ENCODE measurements around the gene PAX8. TPM values are rescaled to one million over a fixed set of nuclear protein-coding genes. Genes with fewer than 3 reads are reported as not detected.

The PAX8 gene
- total RNA-seq, 2 donors from 2014 or later, result 0.13 to 1.9 TPM

DNA sequence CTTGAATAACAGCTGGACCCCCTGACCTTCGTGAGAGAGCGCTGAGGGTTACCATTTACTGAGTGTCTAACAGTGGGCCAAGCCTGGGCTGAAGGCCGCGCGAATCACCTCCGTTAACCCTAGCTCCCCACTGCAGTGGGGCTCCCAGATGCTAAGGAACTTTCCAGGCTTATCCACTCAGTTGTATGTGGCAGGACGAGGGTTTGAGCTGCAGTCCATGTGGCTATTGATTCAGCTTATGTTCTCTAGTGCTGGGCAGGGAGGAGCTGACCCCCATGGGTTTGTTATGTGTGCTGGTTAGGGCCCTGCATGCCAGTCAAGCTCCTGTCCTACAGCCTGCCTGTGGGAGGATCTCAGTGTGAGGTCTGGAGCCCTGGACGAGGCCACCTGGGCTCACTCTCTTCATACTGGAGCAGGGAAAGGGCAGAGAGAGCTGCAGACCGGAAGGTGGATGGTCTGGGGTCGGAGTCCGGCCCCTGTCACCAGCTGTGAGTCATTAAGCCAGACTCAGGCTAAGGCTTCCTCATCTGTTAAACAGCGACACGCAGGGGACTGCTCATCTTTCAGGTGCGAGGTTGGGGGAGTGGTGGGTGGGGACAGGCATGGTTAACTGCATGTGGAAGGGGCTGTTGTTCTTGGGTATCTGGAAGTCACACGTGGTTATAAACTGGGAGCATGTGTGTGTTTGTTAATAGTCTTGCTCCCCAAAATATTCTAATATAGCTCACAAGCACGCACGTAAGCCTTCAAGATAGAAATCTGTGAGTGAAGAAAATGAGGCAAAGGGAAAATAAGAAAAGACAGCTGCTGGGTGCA, 98.4 kb downstream of the PAX8 start:
- intact Hi-C loops (cut with DNase I), result no loop called here
- no peak for DNase-seq
- ATAC-seq, result no peak

GRCh38 chr2:113179446-113180045, 99.2 kb downstream of the PAX8 start:
- no peak for ATAC-seq
- no peak for DNase-seq
- intact Hi-C loops (cut with DNase I), result no loop called here

DNA sequence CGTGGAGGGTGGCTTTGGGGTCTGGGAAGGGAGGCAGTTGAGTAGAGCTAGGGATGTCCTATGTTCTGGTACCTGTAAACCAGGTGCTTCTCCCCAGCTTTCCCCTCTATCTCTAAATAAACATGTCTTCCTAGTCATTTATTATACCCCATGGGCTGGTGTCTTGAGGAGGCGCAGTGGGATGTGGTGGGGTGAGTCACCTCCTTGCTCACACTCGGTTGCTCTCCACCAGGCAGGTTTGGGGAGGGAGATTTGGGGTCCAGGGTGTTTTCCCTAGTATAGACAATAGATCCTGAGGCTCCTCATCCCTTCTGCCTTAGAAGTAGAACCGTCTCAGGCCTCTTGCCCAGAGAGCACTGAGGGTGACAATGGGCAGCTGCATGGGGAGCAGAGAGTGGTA, 99.8 kb downstream of the PAX8 start:
- ATAC-seq (no peak), DNase-seq (no peak)
- intact Hi-C loops (cut with DNase I), result no loop called here

DNA sequence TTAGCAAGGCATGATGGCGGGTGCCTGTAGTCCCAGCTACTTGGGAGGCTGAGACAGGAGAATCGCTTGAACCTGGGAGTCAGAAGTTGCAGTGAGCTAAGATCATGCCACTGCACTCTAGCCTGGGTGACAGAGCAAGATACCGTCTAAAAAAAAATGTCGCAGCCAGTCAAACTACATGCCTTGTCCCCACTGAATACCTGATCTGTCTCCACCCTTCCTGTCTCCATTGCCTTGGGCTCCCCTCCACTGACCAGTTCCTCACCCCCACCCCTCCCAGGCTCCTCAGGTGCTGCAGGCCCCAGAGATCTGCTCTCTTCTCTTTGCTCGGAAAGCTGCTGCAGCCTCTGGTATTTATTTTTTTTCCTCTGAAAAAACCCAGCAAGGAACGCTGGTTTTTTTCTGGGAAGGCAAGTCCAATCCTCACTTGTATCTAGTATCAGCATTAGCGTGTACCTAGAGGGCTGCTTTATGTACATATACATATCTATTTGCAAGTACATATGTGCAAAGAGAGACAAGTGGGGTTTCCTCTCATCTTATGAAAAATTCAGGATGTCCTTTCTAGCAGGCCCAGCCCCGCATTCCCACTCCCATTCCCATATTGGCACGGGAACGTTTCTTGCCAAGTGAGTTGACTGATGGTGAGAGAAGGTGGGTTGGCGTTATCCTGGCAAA, 100.5 kb downstream of the PAX8 start:
- ATAC-seq, result no peak
- intact Hi-C loops (cut with DNase I), result no loop called here
- no peak for DNase-seq

DNA sequence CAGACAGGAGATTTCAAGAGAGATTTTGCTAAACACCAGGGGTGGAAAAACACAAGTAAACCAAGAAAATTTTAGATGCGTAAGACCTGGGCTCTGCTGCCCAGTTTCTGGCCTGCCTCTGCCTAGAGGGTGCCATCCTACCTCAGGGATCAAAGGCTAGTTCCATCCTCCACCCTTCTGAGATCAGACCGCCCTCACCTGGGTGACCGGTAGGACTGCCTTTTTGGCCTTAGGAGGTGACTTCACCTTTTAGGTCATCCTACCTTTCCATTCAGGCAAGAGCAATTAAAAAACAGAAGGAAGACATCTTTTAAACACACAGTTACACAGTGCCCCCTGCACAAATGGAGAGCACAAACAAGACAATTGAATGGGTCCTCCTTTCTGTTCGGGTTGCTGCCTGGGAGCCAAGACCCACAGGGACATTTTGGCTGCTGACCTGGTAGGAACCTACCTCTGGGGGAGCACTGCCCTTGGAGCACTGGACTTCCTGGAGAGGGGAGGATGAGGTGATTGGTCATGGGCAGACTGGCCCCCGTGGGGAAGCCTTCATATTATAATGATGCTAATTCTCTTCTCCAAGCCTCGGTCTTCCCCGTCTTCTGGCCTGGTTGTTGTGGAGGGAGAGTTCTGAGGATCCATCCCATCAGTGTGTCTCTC, 101.9 kb downstream of the PAX8 start:
- intact Hi-C loops (cut with DNase I), result no loop called here
- no peak for DNase-seq
- no peak for ATAC-seq

DNA sequence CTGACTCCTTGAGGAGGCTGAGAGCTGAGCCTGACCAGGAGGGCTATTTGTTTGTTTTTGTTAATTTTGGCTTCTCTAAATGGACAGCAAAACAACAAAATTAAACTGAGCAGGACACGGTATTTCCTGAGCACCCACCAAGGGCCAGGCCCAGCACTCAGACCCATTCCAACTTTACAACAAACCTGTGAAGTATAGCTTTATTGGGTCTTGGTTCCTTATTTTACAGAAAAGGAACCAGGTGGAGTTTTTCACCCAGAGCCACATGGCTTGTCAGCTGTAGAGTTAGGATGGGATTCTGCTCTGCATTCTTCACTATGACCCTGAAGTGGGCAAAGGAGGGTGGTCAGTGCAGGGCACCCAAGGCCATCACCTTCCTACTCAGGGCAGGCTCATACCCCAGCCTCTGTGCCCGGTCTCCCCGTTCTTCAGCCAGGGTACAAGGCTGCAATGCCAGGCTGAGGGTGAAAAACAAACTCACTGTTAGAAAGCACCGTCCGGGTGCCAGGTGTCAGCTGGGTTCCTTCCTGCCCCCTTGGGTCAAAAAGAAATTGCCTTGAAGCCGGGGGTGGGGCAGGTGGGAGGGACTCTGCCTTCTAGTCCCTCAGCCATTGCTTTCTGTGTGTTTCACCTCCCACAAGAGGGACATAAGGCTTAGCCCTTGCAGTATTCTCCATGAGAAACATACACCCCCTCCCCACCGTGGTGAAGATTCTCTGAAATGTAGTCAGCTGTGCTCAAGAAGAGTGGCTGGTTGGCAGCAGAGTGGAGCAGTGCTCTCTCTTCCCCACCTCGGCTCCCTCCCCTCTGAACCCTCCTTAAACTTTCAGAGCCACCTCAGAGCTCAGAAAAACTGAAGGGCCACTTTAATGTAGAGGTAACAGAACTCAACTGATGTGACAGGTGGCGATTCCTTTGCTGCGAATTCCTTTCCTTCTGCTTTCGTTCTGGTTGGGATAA, 102.7 kb downstream of the PAX8 start:
- no peak for DNase-seq
- intact Hi-C loops (cut with DNase I), result no loop called here
- no peak for ATAC-seq

GRCh38 chr2:113175042-113175628, 103.6 kb downstream of the PAX8 start:
- DNase-seq, result no peak
- intact Hi-C loops (cut with DNase I), result no loop called here
- peak; percentile 39 to 53 for ATAC-seq

DNA sequence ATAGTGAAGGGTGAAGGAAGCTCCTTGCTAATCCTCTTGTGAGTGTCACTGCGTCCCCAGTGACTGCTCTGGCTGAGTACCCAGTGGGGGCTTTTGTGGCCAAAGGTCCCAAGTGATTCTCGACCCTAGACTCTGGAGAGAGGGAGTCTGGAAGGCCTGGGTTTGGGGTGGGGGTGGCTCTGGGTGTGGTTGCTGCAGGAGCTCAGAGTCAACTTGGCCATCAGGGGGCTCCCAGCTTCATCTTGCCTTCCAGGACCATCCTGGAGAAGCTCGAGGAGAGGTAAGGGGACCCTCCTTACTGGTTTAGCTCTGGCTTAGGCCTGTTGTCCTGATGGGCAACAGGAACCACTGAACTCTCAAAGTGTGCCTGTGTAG, 104.4 kb downstream of the PAX8 start:
- intact Hi-C loops (cut with DNase I), result no loop called here
- no peak for ATAC-seq
- no peak for DNase-seq

DNA sequence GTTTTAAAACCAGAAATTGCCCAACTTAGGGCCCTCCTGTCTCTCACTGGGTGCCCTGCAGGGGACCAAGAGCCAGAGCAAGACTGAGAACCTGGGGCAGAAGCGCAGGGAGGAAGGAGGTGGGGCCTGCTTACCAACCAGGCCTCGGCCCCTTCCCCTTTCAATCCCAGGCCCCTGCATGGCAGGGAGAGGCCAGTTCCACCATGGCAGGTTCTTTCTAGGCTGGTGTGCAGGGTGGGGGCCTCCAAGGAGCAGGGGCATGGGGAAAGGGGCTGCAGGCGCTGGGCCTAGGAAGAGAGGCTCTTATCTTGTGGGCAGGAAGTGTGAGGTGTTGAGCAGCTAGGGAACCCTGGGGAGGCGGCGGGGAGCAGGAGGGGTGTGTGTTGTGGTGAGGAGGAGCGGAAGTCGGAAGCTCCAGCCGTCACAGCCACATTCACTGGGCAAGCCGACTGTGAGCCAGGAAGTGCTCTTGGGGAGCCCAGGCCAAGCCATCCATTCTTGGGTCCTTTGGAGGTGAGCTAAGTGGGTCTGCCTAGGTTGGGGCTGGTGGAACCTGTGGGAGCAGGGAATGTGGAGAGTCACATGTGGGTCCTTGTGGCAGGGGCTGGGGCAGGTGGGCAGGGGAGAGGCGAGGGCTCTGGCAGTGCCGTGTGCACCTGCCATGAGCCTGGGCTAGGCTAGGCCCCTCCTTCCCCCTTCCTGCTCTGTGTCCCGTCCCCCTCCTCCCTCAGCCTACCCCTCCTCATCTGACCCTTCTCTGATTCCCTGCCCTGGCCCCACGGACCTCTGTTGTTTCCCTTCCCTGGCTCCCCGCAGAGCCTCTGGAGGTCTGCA, 105.0 kb downstream of the PAX8 start, which contains the start of gene PSD4:
TSS of gene PSD4 (plus strand) at position 430 of the 834 bp plus-strand sequence. CDS start 8,486 bp downstream, outside the sequence.
- ATAC-seq, result peak; percentile 79 to 81
- intact Hi-C loops (cut with DNase I), result no loop called here
- DNase-seq, result peak; percentile 68

GRCh38 chr2:113172721-113173541, 105.8 kb downstream of the PAX8 start:
- no peak for ATAC-seq
- DNase-seq, result no peak
- intact Hi-C loops (cut with DNase I), result no loop called here

GRCh38 chr2:113171334-113172075, 107.2 kb downstream of the PAX8 start:
- DNase-seq (no peak), ATAC-seq (no peak)
- intact Hi-C loops (cut with DNase I), result no loop called here

DNA sequence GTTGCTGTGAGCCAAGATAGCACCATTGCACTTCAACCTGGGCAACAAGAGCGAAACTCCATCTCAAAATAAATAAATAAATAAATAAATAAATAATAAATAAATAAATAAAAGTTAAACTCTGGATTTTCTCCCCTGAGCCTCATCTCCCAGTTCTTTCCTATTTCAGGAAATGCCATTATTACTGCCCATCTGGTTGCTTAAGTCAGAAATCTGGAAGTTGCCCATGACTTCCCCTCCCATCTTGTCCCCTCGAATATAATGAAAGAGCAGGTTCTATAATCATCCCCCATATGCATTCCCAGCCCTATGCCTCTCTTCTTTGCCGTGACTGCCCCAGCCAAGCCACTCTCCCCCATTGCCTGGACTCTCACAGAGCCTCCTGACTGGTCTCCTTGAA, 109.1 kb downstream of the PAX8 start:
- DNase-seq (no peak), ATAC-seq (no peak)
- intact Hi-C loops (cut with DNase I), result no loop called here

GRCh38 chr2:113169002-113169530, 109.7 kb downstream of the PAX8 start:
- intact Hi-C loops (cut with DNase I), result no loop called here
- ATAC-seq (no peak), DNase-seq (no peak)

- DNase-seq, result no peak
- intact Hi-C loops (cut with DNase I), result no loop called here
- ATAC-seq, result no peak
Observed at GRCh38 chr2:113167962-113168340, 110.8 kb downstream of the PAX8 start.

DNA sequence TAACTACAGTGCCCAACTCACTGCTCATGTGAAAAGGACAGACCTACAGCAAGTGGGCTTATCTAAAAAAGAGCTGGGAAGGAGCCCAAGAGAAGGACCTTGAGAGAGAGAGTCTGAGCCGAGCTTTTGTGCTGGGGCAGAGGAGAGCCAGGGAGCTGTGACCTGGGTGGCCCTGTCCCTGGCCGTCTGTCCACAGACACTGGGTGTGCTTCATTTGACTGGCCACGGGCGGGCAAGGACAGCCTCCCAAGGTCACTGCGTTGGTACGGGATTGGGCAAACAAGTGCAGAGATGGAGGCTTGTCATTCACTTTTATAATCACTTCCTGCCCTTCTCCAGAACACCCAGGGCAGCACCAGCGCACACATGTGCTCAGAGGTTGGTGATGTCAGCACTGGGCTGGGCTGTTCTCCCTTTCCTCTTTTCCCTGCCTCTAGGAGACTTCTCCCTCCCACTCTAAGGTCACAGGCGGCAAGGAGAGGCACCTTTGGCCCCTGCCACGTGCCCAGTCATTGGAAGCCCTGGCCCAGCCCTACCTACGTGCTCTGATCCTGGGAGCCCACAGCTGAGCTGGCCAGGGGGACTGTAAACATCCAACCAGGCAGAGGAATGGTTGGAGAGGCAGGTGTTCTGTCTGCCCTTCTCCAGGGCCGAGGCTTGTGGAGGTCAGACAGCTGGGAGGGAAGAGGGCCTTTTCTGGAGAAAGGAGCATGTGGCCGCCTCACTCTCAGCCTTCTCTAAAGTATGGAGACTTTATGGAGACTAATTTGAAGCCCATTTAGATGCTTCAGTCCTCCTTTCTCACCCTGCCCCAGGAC, 111.4 kb downstream of the PAX8 start:
- ATAC-seq (peak in 1 of 2 donors; percentile 75), DNase-seq (no peak)
- intact Hi-C loops (cut with DNase I), result no loop called here

Data from left cardiac atrium (tissue), 4 donors.